Stimulated activated CD4-positive, alpha-beta T cell treated with anti-CD3 and anti-CD28 coated beads, Interleukin-12 subunit alpha, Interleukin-12 subunit beta, amount 100 ng/mL, for 4 hours (primary cell): ENCODE results near the gene TMA7.

Experiments used
- DNase-seq: peaks from one replicate; pipeline ENCODE4 v3.0.0-alpha.2; 2020

The TMA7 gene

DNA sequence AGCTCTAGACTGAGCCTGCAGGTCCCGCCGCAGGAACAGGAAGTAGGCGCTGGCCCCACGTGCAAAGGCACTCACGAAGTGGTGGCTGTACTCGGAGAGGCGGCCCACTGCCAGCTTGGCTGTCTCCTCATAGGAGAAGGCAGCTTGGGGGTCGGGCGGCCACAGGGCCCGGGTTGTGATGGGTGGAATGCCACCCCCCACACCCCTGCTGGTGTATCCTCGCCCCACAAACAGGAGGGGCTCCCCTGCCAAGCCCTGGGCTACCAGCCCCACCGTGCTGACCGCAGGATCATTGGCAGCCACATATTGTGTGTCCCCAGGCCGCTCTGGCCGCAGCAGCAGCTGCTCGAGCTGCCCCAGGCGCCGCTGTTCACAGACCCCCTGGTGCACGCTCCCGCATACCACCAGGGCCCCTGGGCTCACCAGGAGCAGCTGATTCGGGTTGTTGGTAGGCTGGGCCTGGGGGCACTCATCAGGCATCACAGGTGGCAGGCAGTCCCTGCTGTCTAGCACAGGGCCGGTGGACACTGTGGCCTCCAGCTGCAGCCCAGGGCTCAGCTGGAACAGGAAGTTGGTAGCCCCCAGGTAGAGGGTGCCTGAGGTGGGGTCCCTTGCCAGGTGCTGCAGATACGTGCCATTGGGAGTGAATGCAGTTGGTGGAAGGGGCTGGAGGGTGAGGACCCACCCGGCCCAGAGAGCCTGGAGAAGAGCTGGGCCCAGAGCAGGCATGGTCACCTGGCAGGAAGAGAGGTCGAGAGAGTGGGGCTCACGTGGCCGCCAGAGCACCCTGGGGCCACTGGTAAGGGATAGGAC is 16.0 kb upstream of the TMA7 start:
- DNase-seq: no peak

DNA sequence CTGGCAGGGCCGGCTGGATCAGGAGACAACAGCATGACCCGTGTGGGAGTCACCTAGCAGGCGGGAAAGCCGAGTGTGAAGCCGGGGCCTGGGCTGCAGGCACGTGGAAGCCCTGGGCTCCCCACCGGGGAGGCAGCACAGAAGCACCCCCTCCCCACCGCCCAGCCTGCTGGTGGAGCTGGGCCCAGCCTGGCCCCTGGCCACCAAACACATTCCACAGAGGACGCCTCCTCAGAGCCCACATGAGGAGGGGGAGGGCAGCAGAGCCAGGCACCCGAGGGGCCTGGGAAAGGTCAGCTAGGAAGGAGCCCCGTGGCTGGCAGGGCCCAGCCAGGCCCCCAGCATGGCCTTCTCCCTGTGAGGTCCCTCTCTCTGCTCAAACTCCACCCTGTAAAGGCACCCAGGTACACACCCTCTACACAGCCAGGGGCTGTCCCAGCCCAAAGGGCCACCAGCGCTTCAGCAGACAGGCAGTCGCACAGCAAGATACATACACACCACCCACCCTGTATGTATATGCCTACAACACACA is 14.7 kb upstream of the TMA7 start:
- DNase-seq: no peak

DNA sequence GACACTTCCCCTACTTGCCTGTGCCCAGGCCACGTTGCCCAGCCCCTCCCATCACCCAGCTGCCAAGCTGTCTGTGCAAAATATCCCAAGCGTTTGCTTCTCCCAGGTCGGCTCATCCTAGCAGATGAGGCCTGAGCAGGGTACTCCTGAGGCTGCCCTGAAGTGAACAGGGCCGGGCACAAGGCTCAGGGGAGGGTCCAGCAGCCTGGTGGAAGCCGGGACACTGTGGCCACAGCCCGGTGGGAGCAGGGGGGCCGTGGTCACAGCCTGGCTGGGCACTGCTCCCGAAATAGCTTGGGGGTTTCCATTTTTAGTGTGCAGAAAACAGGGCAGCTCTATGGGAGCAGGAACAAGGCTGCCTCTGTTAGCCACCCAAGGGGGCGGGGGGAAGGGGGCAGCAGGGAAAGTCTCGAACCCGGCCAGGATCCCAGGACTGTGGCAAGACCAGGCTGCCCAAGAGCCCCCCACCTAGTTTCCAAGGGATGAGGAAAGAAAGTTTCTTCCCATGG is 13.6 kb upstream of the TMA7 start:
- no peak for DNase-seq

DNA sequence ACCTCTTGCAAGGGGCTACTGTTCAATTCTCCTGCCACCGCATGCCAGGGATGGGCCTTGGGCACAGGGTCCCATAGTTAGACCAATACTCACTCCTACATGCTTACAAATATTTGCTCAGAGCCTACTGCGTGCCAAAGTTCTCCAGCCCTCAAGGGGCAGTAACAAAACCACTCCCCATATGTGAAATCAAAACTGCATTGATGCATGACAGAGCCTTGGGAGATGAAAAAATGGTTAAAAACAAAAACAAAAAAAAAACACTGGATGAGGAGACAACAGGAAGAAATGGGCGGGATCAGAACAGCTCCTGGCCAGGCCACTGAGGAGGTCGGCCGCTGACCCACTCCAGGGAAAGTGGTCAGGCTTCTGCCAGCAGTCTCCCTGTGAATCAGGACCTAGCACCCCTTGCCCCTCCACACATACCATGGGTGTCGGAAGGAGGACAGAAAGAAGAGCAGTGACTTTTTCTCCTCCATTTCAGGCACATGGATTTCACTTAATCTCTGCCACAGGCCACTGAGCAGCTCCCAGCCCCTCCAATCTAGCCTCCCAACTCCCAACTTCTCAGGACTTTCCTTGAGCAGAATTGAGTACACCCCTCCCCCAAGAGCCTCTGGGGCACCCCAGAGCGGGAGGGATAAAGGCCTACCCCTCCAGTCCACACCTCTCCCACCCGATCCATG is 13.0 kb upstream of the TMA7 start:
- DNase-seq: no peak

GRCh38 chr3:48427630-48427962 is 12.5 kb upstream of the TMA7 start:
- DNase-seq: no peak

DNA sequence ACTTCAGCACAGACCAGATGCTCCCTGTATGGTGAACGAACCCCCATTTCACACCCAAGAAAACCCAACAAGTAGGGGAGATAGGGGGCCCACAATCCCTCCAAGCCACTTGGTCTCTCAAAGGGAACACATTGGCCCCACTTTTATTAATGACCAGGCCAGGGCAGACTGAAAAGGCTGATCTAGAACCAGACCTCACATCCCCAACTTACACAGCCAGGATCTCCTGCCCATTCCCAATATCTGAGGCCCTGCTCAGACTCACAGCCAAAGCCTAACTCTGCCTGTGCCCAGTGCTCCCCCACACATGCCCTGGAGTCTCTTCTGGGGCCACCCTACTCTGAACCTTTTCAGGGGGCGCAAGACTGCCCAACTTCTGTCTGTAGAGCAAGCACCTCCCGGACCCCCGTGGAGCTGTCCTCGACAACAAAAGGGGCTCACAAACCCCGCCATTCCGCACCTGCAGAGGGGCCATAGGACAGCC is 11.9 kb upstream of the TMA7 start:
- no peak for DNase-seq

GRCh38 chr3:48428572-48429316 is 11.3 kb upstream of the TMA7 start:
- DNase-seq: no peak

GRCh38 chr3:48429317-48429959 is 10.6 kb upstream of the TMA7 start:
- peak; percentile 58 for DNase-seq

DNA sequence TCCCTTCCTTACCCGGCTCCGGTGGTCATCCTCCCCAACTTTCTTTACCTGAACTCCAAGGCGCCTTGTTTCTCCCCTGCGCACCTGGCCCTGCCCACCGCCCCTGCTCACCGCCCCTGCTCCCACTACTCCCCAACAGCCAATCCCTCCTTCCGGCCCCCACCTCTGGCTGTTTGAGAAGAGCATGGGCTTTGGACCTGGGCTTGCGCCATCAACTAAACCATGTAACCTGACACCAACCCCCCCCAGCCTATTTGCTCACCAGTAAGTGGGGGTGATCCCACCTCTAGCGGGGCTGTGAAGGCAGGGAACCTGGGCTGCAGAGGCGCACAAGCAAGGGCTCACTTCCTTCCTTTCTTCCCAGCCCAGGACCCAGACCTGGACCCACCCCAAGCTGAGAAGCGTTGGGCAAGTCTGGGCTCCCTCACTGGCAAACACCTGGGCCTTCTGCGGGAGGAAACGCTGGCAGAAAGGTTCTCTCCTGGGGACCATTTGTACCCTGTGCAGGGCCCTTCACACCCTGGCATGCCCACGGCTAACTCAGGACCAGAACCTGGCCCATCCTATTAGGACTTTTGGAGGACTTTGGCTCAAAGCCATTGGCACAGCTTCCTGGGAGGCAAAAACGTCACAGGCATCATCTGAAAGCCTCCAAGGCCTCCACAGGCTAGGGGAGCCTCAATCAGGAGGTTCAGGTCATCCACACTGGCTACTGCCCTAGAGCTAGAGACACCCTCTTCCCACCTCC is 9.9 kb upstream of the TMA7 start, which contains the start of gene PLXNB1:
Gene PLXNB1, minus strand, starts transcription at position 127 of the 748 bp plus-strand sequence. CDS start 5,475 bp downstream, outside the sequence.
- DNase-seq: no peak

DNA sequence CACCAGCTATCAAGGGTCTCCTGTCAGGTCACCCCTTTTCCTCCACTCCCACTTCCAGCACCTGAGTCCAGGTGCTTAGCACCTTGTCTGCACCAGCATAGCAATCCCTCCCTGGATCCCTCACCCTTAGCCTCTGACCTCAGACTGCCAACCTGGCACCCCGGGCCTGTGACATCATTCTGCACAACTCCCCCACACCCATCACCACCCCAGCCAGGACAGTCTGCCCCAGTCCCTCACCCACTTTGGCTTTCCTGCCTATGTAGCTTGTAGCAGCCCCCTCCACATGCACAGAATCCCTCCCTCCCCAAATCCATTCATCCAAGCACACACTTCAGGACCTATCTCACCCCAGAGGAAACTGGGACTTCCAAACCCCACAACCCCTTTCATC is 9.4 kb upstream of the TMA7 start:
- no peak for DNase-seq

GRCh38 chr3:48431224-48432029 is 8.6 kb upstream of the TMA7 start:
- no peak for DNase-seq

- DNase-seq: no peak
These were observed 7.4 kb upstream of the TMA7 start for GRCh38 chr3:48432411-48433371.

- no peak for DNase-seq
These were observed 6.5 kb upstream of the TMA7 start for GRCh38 chr3:48433472-48434118.

- DNase-seq: no peak
These were observed 5.3 kb upstream of the TMA7 start for GRCh38 chr3:48434591-48435222.

DNA sequence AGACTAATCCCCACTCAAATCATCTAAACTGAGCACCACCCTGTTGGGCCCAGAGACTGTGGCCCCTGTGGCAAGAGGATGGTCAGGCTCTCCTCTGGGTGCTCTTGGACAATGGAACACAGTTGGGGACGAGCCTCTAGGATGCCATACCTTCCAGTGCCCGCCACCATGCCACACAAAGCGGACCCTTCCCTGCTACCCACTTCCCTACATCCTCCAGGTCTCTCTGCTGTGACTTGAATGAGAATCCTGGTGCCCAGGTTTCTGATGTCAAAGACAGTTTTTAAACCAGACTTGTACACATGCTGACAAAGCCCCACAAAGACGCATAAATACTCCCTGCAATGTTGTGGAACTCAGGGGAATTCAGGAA is 4.8 kb upstream of the TMA7 start:
- no peak for DNase-seq

- DNase-seq: peak; percentile 79
These were observed 4.1 kb upstream of the TMA7 start for GRCh38 chr3:48435774-48436476.

DNA sequence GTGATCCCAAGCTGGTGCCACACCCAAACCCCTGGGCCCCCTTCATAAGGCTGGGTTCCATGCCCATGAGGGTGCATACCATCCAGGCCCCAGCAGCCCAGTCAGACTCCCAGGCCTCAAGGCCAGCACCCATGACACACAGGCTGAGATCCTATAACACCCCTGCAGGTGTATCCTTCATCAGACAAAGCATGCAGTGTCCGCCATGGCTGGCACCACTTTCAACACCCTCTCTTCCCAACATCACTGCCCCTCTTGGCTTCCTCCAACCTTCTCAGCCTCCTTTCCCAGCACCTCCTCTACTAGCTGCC is 3.6 kb upstream of the TMA7 start:
- DNase-seq: no peak

GRCh38 chr3:48436855-48437254 is 3.2 kb upstream of the TMA7 start:
- DNase-seq: no peak
